Measurements from ENCODE around the gene AP1M2. TPM values are rescaled to one million over a fixed set of nuclear protein-coding genes. Genes with fewer than 3 reads are reported as not detected.
A peak's percentile ranks its signal among the peaks of the same experiment; 100 is the strongest.
"Not testable (repeated sequence)": the region's sequence is repeated elsewhere in the genome, so short reads cannot be mapped to it uniquely, and the experiment has no call there.

Gene AP1M2
- polyA plus RNA-seq, 3 donors from 2014 or later = 1.8 TPM; not detected in 2

DNA sequence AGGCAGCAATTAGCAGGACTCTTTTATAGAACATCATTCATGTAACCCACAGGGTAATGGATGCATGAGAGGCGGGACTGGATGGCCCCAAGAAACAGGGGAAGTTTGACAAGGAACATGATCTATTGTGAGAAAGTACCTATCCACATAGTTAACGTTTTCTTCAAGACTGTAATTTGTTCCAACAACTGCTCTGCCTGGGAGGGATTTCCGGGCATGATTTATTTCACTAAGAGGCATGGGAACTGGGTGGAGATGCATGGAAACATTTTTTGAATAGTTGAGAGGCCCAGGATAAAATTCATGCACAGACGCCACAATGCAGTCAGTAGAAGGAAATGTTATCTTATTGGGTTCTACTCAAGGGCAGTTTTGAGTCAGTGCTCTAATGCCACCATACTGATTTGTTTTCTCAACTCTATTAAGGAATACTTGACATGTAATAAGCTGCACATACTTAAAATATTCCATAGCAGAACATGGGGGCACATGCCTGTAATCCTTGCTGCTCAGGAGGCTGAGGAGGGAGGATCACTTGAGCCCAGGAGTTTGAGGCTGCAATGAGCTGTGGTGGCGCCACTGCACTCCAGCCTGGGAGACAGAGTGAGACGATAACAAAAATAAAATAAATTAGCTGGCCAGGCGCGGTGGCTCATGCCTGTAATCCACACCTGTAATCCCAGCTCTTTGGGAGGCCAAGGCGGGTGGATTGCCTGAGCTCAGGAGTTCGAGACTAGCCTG is 53.3 kb downstream of the AP1M2 start:
- Mint-ChIP-seq H3K36me3 (no peaks in the 10 kb centered on the region), H3K27ac (no peak overlapping the region), H3K4me3 (no peak overlapping the region), H3K4me1 (peaks cover 8 to 11% of the 10 kb centered on the region in 2 donors), H3K27me3 (ENCODE audit: low read depth in 3 of 3) (peaks cover 0 to 5% (median 0%) of the 10 kb centered on the region in 3 donors), H3K9me3 (no peaks in the 10 kb centered on the region)
- no peak for DNase-seq

- H3K36me3 Mint-ChIP-seq = no peaks in the 10 kb centered on the region
- H3K4me3 Mint-ChIP-seq = no peak overlapping the region
- H3K27ac Mint-ChIP-seq = no peak overlapping the region
- peaks cover 0 to 3% of the 10 kb centered on the region in 2 donors for H3K4me1 Mint-ChIP-seq
- H3K27me3 Mint-ChIP-seq (ENCODE audit: low read depth in 3 of 3) = peaks cover 0 to 2% (median 0%) of the 10 kb centered on the region in 3 donors
- no peaks in the 10 kb centered on the region for H3K9me3 Mint-ChIP-seq
- DNase-seq = no peak
Measured at GRCh38 chr19:10532457-10532856, 54.7 kb downstream of the AP1M2 start.

DNA sequence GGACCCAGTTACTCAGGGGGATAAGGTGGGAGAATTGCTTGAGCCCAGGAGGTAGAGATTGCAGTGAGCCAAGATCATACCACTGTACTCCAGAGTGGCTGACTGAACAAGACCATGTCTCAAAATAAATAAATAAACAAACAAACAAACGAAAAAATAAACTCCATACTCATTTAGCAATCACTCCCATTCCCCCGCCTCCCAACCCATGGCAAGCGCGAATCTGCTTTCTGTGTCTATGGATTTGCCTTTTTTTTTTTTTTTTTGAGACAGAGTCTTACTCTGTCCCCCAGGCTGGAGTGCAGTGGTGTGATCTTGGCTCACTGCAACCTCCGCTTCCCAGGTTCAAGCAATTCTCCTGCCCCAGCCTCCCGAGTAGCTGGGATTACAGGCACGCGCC is 60.2 kb downstream of the AP1M2 start:
- Mint-ChIP-seq H3K4me1 (peaks cover 29 to 30% of the 10 kb centered on the region in 2 donors), H3K27me3 (ENCODE audit: low read depth in 3 of 3) (peaks cover 3 to 16% (median 6%) of the 10 kb centered on the region in 3 donors), H3K27ac (peak overlapping the region in 1 of 6 donors; percentile 8)
- not testable (repeated sequence) for H3K4me3 Mint-ChIP-seq, H3K9me3 Mint-ChIP-seq, DNase-seq, H3K36me3 Mint-ChIP-seq

GRCh38 chr19:10525636-10526035 is 61.5 kb downstream of the AP1M2 start:
- H3K9me3 Mint-ChIP-seq = no peaks in the 10 kb centered on the region
- no peaks in the 10 kb centered on the region for H3K36me3 Mint-ChIP-seq
- no peak for DNase-seq
- H3K27me3 Mint-ChIP-seq (ENCODE audit: low read depth in 3 of 3) = peaks cover 3 to 19% (median 10%) of the 10 kb centered on the region in 3 donors
- peak overlapping the region in 2 of 5 donors; percentile 30 to 47 for H3K4me3 Mint-ChIP-seq
- peak overlapping the region; percentile 55 to 90 (median 78) for H3K27ac Mint-ChIP-seq
- H3K4me1 Mint-ChIP-seq = peaks cover 40 to 42% of the 10 kb centered on the region in 2 donors

DNA sequence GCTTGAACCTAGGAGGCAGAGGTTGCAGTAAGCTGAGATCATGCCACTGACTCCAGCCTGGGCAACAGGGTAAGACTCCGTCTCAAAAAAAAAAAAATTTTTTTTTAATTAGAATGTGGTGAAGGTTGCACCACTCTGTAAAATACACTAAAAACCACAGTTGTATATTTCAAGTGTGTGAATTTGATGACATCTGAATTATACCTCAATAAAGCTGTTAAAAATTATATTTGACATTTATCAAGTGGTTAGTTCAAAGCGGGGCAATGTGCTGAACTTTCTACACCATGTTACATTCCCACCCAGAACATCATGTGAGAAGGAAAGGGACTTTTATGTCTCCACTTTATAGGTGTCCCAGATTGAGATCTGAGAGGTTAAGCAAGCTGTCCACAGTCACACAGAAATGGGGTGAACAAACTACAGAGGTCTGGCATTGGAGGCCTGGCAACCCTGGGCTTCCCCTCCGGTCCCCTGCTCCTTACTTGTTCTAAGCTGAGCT is 63.9 kb downstream of the AP1M2 start:
- Mint-ChIP-seq H3K9me3 (no peaks in the 10 kb centered on the region), H3K36me3 (no peaks in the 10 kb centered on the region), H3K4me3 (peak overlapping the region; percentile 77 to 85 (median 78)), H3K4me1 (peaks cover 63% of the 10 kb centered on the region in 2 donors), H3K27me3 (ENCODE audit: low read depth in 3 of 3) (peaks cover 8 to 32% (median 25%) of the 10 kb centered on the region in 3 donors), H3K27ac (peak overlapping the region; percentile 93 to 100 (median 99))
- DNase-seq = peak; percentile 87 to 90 (median 87)

Other genes with a start within 250 kb of the AP1M2 start
- gene ICAM3, start 247.7 kb downstream of the AP1M2 start, polyA plus RNA-seq = 100 to 1,000 TPM; 263 to 292 (median 280) TPM
- 100 to 1,000 TPM in 1 of 3 donors, 10 to 100 TPM in 2; 33.6 to 105 (median 40.6) TPM for gene TYK2, start 206.7 kb downstream of the AP1M2 start, polyA plus RNA-seq
- gene CDC37, start 183.8 kb downstream of the AP1M2 start, polyA plus RNA-seq = 100 to 1,000 TPM in 1 of 3 donors, 10 to 100 TPM in 2; 46.5 to 100 (median 62.7) TPM
- gene PDE4A, start 166.8 kb downstream of the AP1M2 start, polyA plus RNA-seq = 10 to 100 TPM; 10.4 to 22.6 (median 11.1) TPM
- 10 to 100 TPM; 49.2 to 86.9 (median 71.6) TPM for gene KEAP1, start 84.0 kb downstream of the AP1M2 start, polyA plus RNA-seq
- 100 to 1,000 TPM; 383 to 659 (median 399) TPM for gene S1PR5, start 69.9 kb downstream of the AP1M2 start, polyA plus RNA-seq
- 10 to 100 TPM; 13.9 to 42.1 (median 16.1) TPM for gene ATG4D, start 43.4 kb downstream of the AP1M2 start, polyA plus RNA-seq
- 10 to 100 TPM in 2 of 3 donors, 1 to 10 TPM in 1; 5.7 to 44.4 (median 10.1) TPM for gene KRI1, start 21.3 kb downstream of the AP1M2 start, polyA plus RNA-seq
- 100 to 1,000 TPM; 253 to 474 (median 308) TPM for gene CDKN2D, start 18.3 kb downstream of the AP1M2 start, polyA plus RNA-seq
- 100 to 1,000 TPM; 195 to 449 (median 327) TPM for gene SLC44A2, start 38.2 kb upstream of the AP1M2 start, polyA plus RNA-seq
- gene ILF3, start 67.0 kb upstream of the AP1M2 start, polyA plus RNA-seq = 100 to 1,000 TPM in 1 of 3 donors, 10 to 100 TPM in 2; 33.7 to 107 (median 52.2) TPM
- 10 to 100 TPM; 25.5 to 48.1 (median 33.7) TPM for gene QTRT1, start 114.1 kb upstream of the AP1M2 start, polyA plus RNA-seq
- 100 to 1,000 TPM in 1 of 3 donors, 10 to 100 TPM in 2; 62.9 to 170 (median 92.7) TPM for gene DNM2, start 130.8 kb upstream of the AP1M2 start, polyA plus RNA-seq
- gene TMED1, start 248.9 kb upstream of the AP1M2 start, polyA plus RNA-seq = 100 to 1,000 TPM in 1 of 3 donors, 10 to 100 TPM in 2; 60.1 to 103 (median 88.5) TPM